Measurements from ENCODE around the gene MPIG6B.

DNA sequence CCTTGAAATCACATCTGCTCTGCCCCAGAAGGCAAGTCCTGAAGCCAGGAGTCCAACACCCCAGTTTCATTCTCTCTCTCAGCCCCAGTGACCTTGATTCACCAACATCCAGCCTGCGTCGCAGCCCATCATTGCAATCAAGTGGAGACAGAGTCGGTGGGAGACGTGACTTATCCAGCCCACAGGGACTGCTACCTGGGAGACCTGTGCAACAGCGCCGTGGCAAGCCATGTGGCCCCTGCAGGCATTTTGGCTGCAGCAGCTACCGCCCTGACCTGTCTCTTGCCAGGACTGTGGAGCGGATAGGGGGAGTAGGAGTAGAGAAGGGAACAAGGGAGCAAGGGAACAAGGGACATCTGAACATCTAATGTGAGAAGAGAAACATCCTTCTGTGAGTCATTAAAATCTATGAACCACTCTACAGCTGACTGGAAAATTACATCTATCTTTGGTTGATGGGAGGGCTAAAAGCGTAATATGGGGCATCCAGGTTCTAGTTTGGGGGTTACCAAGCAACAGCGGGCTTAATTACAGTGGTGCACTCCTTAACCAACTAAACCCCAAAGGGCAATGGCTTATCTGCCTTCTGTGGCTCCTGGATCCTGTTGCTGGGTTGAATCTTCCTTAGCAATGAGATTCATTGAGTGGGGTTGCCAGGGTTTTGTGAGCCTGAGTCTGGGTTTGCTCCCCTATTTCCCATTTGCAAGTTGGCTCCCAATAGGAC, 5.5 kb upstream of the MPIG6B start:
- TF ChIP-seq, protein P1, sequence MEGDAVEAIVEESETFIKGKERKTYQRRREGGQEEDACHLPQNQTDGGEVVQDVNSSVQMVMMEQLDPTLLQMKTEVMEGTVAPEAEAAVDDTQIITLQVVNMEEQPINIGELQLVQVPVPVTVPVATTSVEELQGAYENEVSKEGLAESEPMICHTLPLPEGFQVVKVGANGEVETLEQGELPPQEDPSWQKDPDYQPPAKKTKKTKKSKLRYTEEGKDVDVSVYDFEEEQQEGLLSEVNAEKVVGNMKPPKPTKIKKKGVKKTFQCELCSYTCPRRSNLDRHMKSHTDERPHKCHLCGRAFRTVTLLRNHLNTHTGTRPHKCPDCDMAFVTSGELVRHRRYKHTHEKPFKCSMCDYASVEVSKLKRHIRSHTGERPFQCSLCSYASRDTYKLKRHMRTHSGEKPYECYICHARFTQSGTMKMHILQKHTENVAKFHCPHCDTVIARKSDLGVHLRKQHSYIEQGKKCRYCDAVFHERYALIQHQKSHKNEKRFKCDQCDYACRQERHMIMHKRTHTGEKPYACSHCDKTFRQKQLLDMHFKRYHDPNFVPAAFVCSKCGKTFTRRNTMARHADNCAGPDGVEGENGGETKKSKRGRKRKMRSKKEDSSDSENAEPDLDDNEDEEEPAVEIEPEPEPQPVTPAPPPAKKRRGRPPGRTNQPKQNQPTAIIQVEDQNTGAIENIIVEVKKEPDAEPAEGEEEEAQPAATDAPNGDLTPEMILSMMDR (IDR thresholded peaks at IDR 0.05; ENCODE audit: insufficient read depth, low read length), result no peak
- TF ChIP-seq GABPA (IDR thresholded peaks at IDR 0.05; ENCODE audit: low read depth), result no peak
- no peak for TF ChIP-seq POLR2AphosphoS5 (IDR thresholded peaks at IDR 0.05; ENCODE audit: low read depth)
- TF ChIP-seq, protein P2, sequence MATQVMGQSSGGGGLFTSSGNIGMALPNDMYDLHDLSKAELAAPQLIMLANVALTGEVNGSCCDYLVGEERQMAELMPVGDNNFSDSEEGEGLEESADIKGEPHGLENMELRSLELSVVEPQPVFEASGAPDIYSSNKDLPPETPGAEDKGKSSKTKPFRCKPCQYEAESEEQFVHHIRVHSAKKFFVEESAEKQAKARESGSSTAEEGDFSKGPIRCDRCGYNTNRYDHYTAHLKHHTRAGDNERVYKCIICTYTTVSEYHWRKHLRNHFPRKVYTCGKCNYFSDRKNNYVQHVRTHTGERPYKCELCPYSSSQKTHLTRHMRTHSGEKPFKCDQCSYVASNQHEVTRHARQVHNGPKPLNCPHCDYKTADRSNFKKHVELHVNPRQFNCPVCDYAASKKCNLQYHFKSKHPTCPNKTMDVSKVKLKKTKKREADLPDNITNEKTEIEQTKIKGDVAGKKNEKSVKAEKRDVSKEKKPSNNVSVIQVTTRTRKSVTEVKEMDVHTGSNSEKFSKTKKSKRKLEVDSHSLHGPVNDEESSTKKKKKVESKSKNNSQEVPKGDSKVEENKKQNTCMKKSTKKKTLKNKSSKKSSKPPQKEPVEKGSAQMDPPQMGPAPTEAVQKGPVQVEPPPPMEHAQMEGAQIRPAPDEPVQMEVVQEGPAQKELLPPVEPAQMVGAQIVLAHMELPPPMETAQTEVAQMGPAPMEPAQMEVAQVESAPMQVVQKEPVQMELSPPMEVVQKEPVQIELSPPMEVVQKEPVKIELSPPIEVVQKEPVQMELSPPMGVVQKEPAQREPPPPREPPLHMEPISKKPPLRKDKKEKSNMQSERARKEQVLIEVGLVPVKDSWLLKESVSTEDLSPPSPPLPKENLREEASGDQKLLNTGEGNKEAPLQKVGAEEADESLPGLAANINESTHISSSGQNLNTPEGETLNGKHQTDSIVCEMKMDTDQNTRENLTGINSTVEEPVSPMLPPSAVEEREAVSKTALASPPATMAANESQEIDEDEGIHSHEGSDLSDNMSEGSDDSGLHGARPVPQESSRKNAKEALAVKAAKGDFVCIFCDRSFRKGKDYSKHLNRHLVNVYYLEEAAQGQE (IDR thresholded peaks at IDR 0.05; ENCODE audit: insufficient replicate concordance, low read depth), result no peak
- TF ChIP-seq SPI1 (IDR thresholded peaks at IDR 0.05; ENCODE audit: borderline replicate concordance, low read depth), result no peak

Data from HL-60 (cell line).